Thoracic aorta (tissue), 2 donors: ENCODE data around the gene PHACTR1. TPM values are rescaled to one million over a fixed set of nuclear protein-coding genes. Genes with fewer than 3 reads are reported as not detected.

Source experiments
- ATAC-seq: fragments of 150-250 bp; one replicate; pipeline ENCODE4 v1.8.0; 2017; ENCODE audit warnings: low read depth; ENCODE audit not compliant: insufficient number of reproducible peaks, low FRiP score
- DNase-seq: peaks from one replicate; pipeline ENCODE4 v3.0.0-alpha.2; 2020; ENCODE audit warnings: low spot score
- H3K27ac ChIP-seq, 2 donors: fragments of 200-600 bp; sonication (generic); 1 replicate in 1 of 2; 2 replicates in 1 of 2; pipeline ENCODE4 v1.5.1; 2016; ENCODE audit warnings: mild to moderate bottlenecking in 2 of 2, moderate library complexity in 2 of 2
- H3K27me3 ChIP-seq: fragments of 200-600 bp; sonication (generic); replicated peaks from 2 replicates; pipeline ENCODE4 v1.6.0; 2016; ENCODE audit warnings: mild to moderate bottlenecking; ENCODE audit not compliant: insufficient read depth
- H3K36me3 ChIP-seq: fragments of 200-600 bp; sonication (generic); one replicate; pipeline ENCODE4 v1.5.1; 2016
- H3K4me1 ChIP-seq, 2 donors: fragments of 200-600 bp; sonication (generic); 1 replicate in 1 of 2; 2 replicates in 1 of 2; pipeline versions ENCODE4 v1.5.1 to v1.6.0; 2016; ENCODE audit warnings: low read depth in 2 of 2, mild to moderate bottlenecking in 1 of 2; ENCODE audit not compliant: control insufficient read depth in 1 of 2
- H3K4me3 ChIP-seq: fragments of 200-600 bp; sonication (generic); 2 replicates; pipeline ENCODE4 v1.5.1; 2016; ENCODE audit warnings: mild to moderate bottlenecking
- H3K9me3 ChIP-seq: fragments of 200-600 bp; sonication (generic); 2 replicates; pipeline ENCODE4 v1.5.1; 2016
- total RNA-seq, 2 donors: library from RNA; depleted of rRNA; stranded (reverse); fragments of >200 nt; gene quantifications; one replicate each; pipeline versions ENCODE4 v1.1.0 to v1.2.3, GENCODE V29; 2016
- TF ChIP-seq, protein P1 (sequence below): fragments of 200-600 bp; sonication (generic); IDR thresholded peaks from one replicate; pipeline ENCODE4 v1.5.1; 2019; ENCODE audit warnings: antibody characterized with exemption

The PHACTR1 gene
- total RNA-seq, 2 donors from 2014 or later, result 42.9 to 69.1 TPM

DNA sequence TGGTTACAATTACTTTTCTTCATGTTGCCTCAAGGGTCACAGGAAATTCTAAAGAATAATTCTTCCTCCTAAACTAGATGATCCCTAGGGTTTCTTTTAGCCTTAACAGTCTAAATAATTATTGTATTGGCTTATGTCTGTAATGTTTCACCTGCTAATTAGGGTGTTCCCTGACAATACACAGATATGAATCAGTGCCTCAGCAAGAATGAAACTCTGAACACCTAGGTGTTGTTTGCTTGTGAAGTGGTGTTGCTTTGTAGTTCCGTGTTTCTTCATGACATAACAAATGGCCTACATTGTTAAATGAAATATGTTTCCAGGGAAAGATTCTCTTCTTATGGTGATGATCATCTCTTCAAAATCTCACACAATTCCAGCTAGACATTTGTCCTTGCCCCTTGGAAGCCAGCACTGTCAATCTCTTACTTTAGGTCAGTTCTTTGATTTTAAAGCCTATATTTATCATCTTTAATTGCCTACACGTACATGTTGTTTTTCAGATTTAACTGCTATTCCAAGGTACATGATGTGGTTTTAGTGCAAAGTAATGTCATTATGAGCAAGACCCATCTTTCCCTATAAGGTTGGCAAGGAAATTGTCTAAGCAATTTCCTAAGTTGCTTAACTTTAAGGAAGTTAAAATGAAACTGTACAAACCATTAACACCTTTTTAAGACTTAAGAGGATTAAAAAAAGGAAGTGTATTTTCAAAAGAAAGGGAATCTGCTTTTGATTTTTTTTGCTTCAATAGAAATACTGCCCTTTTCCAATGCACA is 499.9 kb downstream of the PHACTR1 start:
- ATAC-seq, result no peak

DNA sequence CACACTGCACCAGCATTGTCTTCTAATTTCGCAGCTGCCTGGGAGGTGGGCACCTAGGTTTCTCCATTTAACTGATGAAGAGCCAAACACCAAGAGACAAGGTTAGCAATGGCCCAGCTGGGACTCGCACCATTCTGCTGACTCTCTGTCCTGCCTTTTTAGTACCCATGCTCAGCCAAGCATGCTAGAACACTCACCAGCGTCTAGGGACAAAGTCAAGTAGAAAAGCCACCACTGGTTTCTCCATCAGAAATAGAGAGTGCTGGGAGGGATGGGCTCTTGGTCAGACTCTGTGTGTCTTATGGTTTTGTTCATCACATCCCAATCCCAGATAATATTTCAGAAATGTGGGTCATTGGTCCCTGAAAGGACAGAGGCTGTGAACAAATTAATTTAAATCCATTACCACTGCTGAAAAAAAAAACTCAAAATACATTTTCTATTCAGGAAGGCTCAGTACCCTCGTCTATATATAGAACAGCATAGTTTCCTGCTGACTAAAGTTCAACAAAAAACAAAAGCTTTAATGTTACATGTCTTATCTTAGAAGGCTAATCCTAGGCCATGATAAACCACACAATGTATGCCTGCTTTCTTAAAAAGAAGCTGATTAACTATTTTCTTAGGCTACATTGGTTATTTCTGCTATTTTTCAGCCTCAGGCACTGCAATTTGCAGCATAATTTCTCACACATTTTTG is 500.8 kb downstream of the PHACTR1 start:
- no peak overlapping the region for H3K4me3 ChIP-seq
- H3K27ac ChIP-seq, result peak overlapping the region; percentile 62 to 71
- no peaks in the 10 kb centered on the region for H3K27me3 ChIP-seq
- peaks cover 16 to 32% of the 10 kb centered on the region in 2 donors for H3K4me1 ChIP-seq
- no peaks in the 10 kb centered on the region for H3K9me3 ChIP-seq
- ATAC-seq, result no peak
- DNase-seq, result no peak
- TF ChIP-seq, protein P1, sequence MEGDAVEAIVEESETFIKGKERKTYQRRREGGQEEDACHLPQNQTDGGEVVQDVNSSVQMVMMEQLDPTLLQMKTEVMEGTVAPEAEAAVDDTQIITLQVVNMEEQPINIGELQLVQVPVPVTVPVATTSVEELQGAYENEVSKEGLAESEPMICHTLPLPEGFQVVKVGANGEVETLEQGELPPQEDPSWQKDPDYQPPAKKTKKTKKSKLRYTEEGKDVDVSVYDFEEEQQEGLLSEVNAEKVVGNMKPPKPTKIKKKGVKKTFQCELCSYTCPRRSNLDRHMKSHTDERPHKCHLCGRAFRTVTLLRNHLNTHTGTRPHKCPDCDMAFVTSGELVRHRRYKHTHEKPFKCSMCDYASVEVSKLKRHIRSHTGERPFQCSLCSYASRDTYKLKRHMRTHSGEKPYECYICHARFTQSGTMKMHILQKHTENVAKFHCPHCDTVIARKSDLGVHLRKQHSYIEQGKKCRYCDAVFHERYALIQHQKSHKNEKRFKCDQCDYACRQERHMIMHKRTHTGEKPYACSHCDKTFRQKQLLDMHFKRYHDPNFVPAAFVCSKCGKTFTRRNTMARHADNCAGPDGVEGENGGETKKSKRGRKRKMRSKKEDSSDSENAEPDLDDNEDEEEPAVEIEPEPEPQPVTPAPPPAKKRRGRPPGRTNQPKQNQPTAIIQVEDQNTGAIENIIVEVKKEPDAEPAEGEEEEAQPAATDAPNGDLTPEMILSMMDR, result no peak
- peaks cover 4% of the 10 kb centered on the region for H3K36me3 ChIP-seq

More for the DNA sequence above, 499.9 kb downstream of the PHACTR1 start:
- TF ChIP-seq, protein P1, result no peak
- no peak for DNase-seq
- no peak overlapping the region for H3K4me3 ChIP-seq
- H3K9me3 ChIP-seq, result no peaks in the 10 kb centered on the region
- peak overlapping the region; percentile 60 to 71 for H3K27ac ChIP-seq
- H3K27me3 ChIP-seq, result no peaks in the 10 kb centered on the region
- H3K36me3 ChIP-seq, result peaks cover 4% of the 10 kb centered on the region
- H3K4me1 ChIP-seq, result peaks cover 16 to 32% of the 10 kb centered on the region in 2 donors

GRCh38 chr6:13220266-13220665 is 503.7 kb downstream of the PHACTR1 start:
- Histone ChIP-seq H3K27me3 (no peaks in the 10 kb centered on the region), H3K27ac (no peak overlapping the region), H3K36me3 (no peaks in the 10 kb centered on the region), H3K4me3 (no peak overlapping the region), H3K9me3 (no peaks in the 10 kb centered on the region), H3K4me1 (peaks cover 16 to 32% of the 10 kb centered on the region in 2 donors)
- TF ChIP-seq, protein P1, result no peak
- DNase-seq (no peak), ATAC-seq (no peak)

GRCh38 chr6:13222048-13222447 is 505.5 kb downstream of the PHACTR1 start:
- H3K36me3 ChIP-seq, result no peaks in the 10 kb centered on the region
- TF ChIP-seq, protein P1, result no peak

DNA sequence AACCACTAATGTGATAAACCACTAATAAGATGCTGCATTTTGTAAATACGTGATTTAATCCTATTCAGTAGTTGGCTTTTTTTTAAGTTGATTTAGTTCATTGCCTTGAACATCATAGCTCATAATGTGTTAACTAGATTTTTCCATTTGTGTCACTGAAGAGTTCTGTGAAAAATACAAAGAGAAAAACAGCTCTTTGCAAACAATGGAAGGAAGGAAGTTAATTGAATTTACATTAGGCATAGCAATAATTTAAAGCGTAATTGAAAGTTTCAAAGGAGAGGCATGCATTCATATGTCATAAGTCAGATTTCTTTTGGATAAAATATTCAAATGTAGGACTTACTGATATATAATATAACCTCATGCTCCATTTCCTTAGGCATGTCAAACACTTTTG is 509.5 kb downstream of the PHACTR1 start:
- DNase-seq (no peak), ATAC-seq (no peak)
- peaks cover 18% of the 10 kb centered on the region for H3K36me3 ChIP-seq
- no peak overlapping the region for H3K4me3 ChIP-seq
- H3K27me3 ChIP-seq, result no peaks in the 10 kb centered on the region
- no peak overlapping the region for H3K27ac ChIP-seq
- H3K9me3 ChIP-seq, result no peaks in the 10 kb centered on the region
- peaks cover 0 to 13% of the 10 kb centered on the region in 2 donors for H3K4me1 ChIP-seq
- TF ChIP-seq, protein P1, result no peak

More at GRCh38 chr6:13222048-13222447, 505.5 kb downstream of the PHACTR1 start:
- no peak for ATAC-seq
- Histone ChIP-seq H3K4me3 (no peak overlapping the region), H3K27me3 (no peaks in the 10 kb centered on the region), H3K9me3 (no peaks in the 10 kb centered on the region), H3K4me1 (peaks cover 12 to 22% of the 10 kb centered on the region in 2 donors), H3K27ac (no peak overlapping the region)
- no peak for DNase-seq
